Activated CD4-positive, alpha-beta memory T cell treated with anti-CD3 and anti-CD28 coated beads for 36 hours (primary cell): ENCODE measurements around the gene MIS18A. TPM values are rescaled to one million over a fixed set of nuclear protein-coding genes. Genes with fewer than 3 reads are reported as not detected.

ENCODE experiments used
- total RNA-seq, 2 experiments: library from RNA; stranded (reverse); gene quantifications; one replicate each; pipeline ENCODE4 v1.2.3, GENCODE V29; 2021

Gene MIS18A
- total RNA-seq, 2 experiments from 2014 or later = 34.2 to 36.1 TPM

Other genes starting within 250 kb of the MIS18A start
- not detected for gene MRAP, start 19.8 kb upstream of the MIS18A start, total RNA-seq
- gene URB1, start 114.0 kb upstream of the MIS18A start, total RNA-seq = 10 to 100 TPM; 21.5 to 23.4 TPM
- gene EVA1C, start 133.7 kb upstream of the MIS18A start, total RNA-seq = 1 to 10 TPM; 9.3 to 9.6 TPM